HCT116 (cell line): ENCODE results near the gene GALNT17. TPM values are rescaled to one million over a fixed set of nuclear protein-coding genes. Genes with fewer than 3 reads are reported as not detected.

Experiments used
- ATAC-seq: fragments of 200-7000 bp; cut with Tn5 transposase; 2 replicates; pipeline ENCODE4 v1.9.1; 2020; ENCODE audit warnings: mild to moderate bottlenecking, moderate library complexity
- BruUV-seq: library from RNA; stranded (reverse); fragments of 400-500 nt; replicated peaks from 2 replicates; lab custom pipeline; 2021; lab: Mats Ljungman, UMichigan
- CTCF ChIA-PET: fragments of 300-600 bp; sonication (Branson Sonifier 250); formaldehyde crosslinking; loops from one replicate; lab custom pipeline; 2021; ENCODE audit warnings: antibody characterized with exemption; lab: Charles Lee
- POLR2A ChIA-PET: fragments of 300-600, 350-600 bp; sonication (Branson Sonifier 250); formaldehyde crosslinking; loops from one replicate; lab custom pipeline; 2021; ENCODE audit warnings: antibody characterized with exemption; lab: Charles Lee
- RAD21 ChIA-PET, 2 experiments: fragments of 300-600 bp; sonication (Branson Sonifier 250); formaldehyde crosslinking; loops; one replicate each; lab custom pipeline; 2023; ENCODE audit warnings: low total read pairs in 2 of 2; ENCODE audit not compliant: uncharacterized antibody in 2 of 2, unreplicated experiment in 2 of 2, low non-redundant PET in 1 of 2; lab: Charles Lee
- DNase-seq: peaks from one replicate; pipeline ENCODE4 v3.0.0-alpha.2; 2010; ENCODE audit warnings: low read depth, low spot score
- H2AFZ ChIP-seq: fragments of 200-600 bp; shearing (Covaris generic), sonication (generic); 2 replicates; pipeline ENCODE4 v1.6.1; 2017; ENCODE audit warnings: low read depth, mixed run types, mixed read lengths, antibody characterized with exemption, low read length; ENCODE audit not compliant: poor library complexity, severe bottlenecking
- H3K27ac ChIP-seq: 2 replicates; pipeline ENCODE4 v1.5.1; 2012; ENCODE audit warnings: low read depth, low read length
- H3K27me3 ChIP-seq: fragments of 200-600 bp; sonication (generic); 2 replicates; pipeline ENCODE4 v1.6.1; 2016; ENCODE audit warnings: mixed run types, low read length, mixed read lengths; ENCODE audit not compliant: insufficient read depth
- H3K36me3 ChIP-seq, 2 experiments: fragments of 200-500 bp in 1 of 2; fragments of 200-600 bp in 1 of 2; sonication (Bioruptor generic) in 1 of 2; sonication (generic) in 1 of 2; 2 replicates each; pipeline versions ENCODE4 v1.5.1 to v1.6.1; 2014 to 2016; ENCODE audit warnings: low read length in 2 of 2, inconsistent platforms in 1 of 2, mixed read lengths in 1 of 2, mixed run types in 1 of 2; ENCODE audit not compliant: insufficient read depth in 2 of 2, control insufficient read depth in 1 of 2
- H3K4me1 ChIP-seq, 2 experiments: fragments of 200-600 bp in 1 of 2; sonication (generic) in 1 of 2; 2 replicates each; pipeline versions ENCODE4 v1.5.1 to v1.6.1; 2012 to 2017; ENCODE audit warnings: low read length in 2 of 2, inconsistent platforms in 1 of 2, mild to moderate bottlenecking in 1 of 2, mixed read lengths in 1 of 2, mixed run types in 1 of 2, moderate library complexity in 1 of 2; ENCODE audit not compliant: insufficient read depth in 2 of 2, control insufficient read depth in 1 of 2
- H3K4me2 ChIP-seq: fragments of 200-600 bp; sonication (generic); 2 replicates; pipeline ENCODE4 v1.6.1; 2017; ENCODE audit warnings: mixed run types, low read length, mixed read lengths
- H3K4me3 ChIP-seq, 2 experiments: fragments of 200-600 bp in 1 of 2; sonication (generic) in 1 of 2; replicated peaks in 1 of 2; 2 replicates each; pipeline ENCODE4 v1.5.1; 2011 to 2016; ENCODE audit warnings: low read length in 2 of 2, control low read depth in 1 of 2, low read depth in 1 of 2, mild to moderate bottlenecking in 1 of 2, mixed read lengths in 1 of 2, mixed run types in 1 of 2
- H3K79me2 ChIP-seq: fragments of 200-600 bp; sonication (generic); 2 replicates; pipeline ENCODE4 v1.6.1; 2017; ENCODE audit warnings: mild to moderate bottlenecking, mixed run types, low read length, moderate library complexity, mixed read lengths; ENCODE audit not compliant: insufficient read depth
- H3K9ac ChIP-seq: fragments of 200-600 bp; sonication (generic); 2 replicates; pipeline ENCODE4 v1.6.1; 2016; ENCODE audit warnings: low read length, mixed read lengths
- H3K9me2 ChIP-seq: fragments of 200-600 bp; sonication (generic), shearing (Covaris generic); 2 replicates; pipeline ENCODE4 v1.6.1; 2017; ENCODE audit warnings: mixed run types, mild to moderate bottlenecking, moderate library complexity; ENCODE audit not compliant: insufficient read depth
- H3K9me3 ChIP-seq, 2 experiments: fragments of 200-500 bp in 1 of 2; fragments of 200-600 bp in 1 of 2; sonication (Bioruptor generic) in 1 of 2; sonication (generic) in 1 of 2; 2 replicates each; pipeline ENCODE4 v1.6.1; 2014 to 2017; ENCODE audit warnings: low read length in 2 of 2, mixed read lengths in 2 of 2, inconsistent platforms in 1 of 2, low read depth in 1 of 2, mild to moderate bottlenecking in 1 of 2, mixed run types in 1 of 2, moderate library complexity in 1 of 2; ENCODE audit not compliant: control insufficient read depth in 1 of 2, insufficient read depth in 1 of 2
- H4K20me1 ChIP-seq: fragments of 200-600 bp; sonication (generic), shearing (Covaris generic); 2 replicates; pipeline ENCODE4 v1.6.1; 2017; ENCODE audit warnings: mixed run types, mild to moderate bottlenecking, moderate library complexity; ENCODE audit not compliant: insufficient read depth
- EZH2phosphoT487 ChIP-seq: fragments of 200-600 bp; IDR thresholded peaks from 2 replicates; pipeline ENCODE4 v1.6.1; 2018; ENCODE audit warnings: antibody characterized with exemption, borderline replicate concordance
- FOSL1 ChIP-seq: IDR thresholded peaks from 2 replicates; pipeline ENCODE4 v1.6.1; 2012; ENCODE audit warnings: low read depth
- REST ChIP-seq: IDR thresholded peaks from 2 replicates; pipeline ENCODE4 v1.6.1; 2012; ENCODE audit warnings: low read depth
- ZFX ChIP-seq: fragments of 450-650 bp; IDR thresholded peaks from 2 replicates; pipeline ENCODE4 v1.6.1; 2017
- intact Hi-C: fragments of 100-400 bp; cut with micrococcal nuclease; formaldehyde crosslinking; loops from 2 replicates; pipeline ENCODE4 v1.10.0; 2022
- total RNA-seq: library from RNA; stranded (reverse); gene quantifications from one replicate; pipeline ENCODE4 v1.2.1, GENCODE V29; 2021; ENCODE audit not compliant: unreplicated experiment
- TF ChIP-seq, protein P1 (sequence below): IDR thresholded peaks from 2 replicates; pipeline ENCODE4 v1.6.1; 2012
- TF ChIP-seq, protein P2 (sequence below), 3 experiments: fragments of 200-600 bp in 1 of 3; sonication (generic) in 1 of 3; IDR thresholded peaks in 2 of 3; conservative IDR thresholded peaks in 1 of 3; 2 replicates each; pipeline ENCODE4 v1.5.1; 2012 to 2017; ENCODE audit warnings: low read depth in 2 of 3, low read length in 2 of 3, antibody characterized with exemption in 1 of 3, borderline replicate concordance in 1 of 3, control low read depth in 1 of 3, mild to moderate bottlenecking in 1 of 3, mixed read lengths in 1 of 3, mixed run types in 1 of 3, moderate library complexity in 1 of 3; ENCODE audit not compliant: insufficient read depth in 1 of 3

GALNT17 gene
- total RNA-seq, 1 experiment from 2014 or later: not detected

DNA sequence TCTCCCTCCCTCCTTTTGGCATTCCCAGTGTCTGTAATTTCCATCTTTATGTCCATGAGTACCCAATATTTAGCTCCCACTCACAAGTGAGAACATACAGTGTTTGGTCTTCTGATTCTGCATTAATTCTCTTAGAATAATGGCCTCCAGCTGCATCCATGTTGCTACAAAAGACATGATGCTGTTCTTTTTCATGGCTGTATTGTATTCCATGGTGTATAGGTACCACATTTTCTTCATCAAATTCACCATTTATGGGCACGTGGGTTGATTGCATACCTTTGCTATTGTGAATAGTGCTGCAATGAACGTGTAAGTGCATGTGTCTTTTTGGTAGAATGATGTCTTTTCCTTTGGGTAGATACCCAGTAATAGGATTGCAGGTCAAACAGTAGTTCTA lies 576.8 kb downstream of the GALNT17 start (continued):
- no peak for TF ChIP-seq REST
- TF ChIP-seq ZFX: no peak
- TF ChIP-seq, protein P1, sequence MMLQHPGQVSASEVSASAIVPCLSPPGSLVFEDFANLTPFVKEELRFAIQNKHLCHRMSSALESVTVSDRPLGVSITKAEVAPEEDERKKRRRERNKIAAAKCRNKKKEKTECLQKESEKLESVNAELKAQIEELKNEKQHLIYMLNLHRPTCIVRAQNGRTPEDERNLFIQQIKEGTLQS: no peak
- TF ChIP-seq FOSL1: no peak

DNA sequence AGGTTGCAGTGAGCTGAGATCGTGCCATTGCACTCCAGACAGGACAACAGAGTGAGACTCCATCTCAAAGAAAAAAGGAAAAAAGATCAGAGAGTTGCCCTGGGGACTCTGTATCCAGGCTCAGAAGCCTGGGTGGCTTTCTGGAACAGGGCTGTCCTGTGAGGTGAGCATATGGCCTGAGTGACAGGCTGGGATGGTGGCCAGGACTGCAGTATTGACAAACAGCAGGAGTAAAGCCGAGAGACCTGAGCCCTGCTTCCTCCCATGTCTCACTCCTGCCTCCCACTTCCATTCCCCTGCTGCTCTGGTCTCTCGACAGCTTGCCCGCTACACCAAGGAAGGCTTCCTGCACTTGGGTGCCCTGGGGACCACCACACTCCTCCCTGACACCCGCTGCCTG lies 578.5 kb downstream of the GALNT17 start:
- ChIA-PET RAD21 (no interaction called here), CTCF (no interaction called here), POLR2A (no interaction called here)
- Histone ChIP-seq H3K27ac (no peak overlapping the region), H3K4me1 (no peaks in the 10 kb centered on the region), H3K9me2 (no peaks in the 10 kb centered on the region), H3K4me2 (no peak overlapping the region), H3K36me3 (no peaks in the 10 kb centered on the region), H3K9ac (no peak overlapping the region), H3K79me2 (no peaks in the 10 kb centered on the region), H4K20me1 (no peaks in the 10 kb centered on the region), H3K4me3 (no peak overlapping the region), H3K27me3 (no peaks in the 10 kb centered on the region), H3K9me3 (peaks cover 4 to 6% of the 10 kb centered on the region in 2 experiments; a peak in 2 of 4 replicates), H2AFZ (no peak overlapping the region)
- intact Hi-C loops: no loop called here
- TF ChIP-seq, protein P2, sequence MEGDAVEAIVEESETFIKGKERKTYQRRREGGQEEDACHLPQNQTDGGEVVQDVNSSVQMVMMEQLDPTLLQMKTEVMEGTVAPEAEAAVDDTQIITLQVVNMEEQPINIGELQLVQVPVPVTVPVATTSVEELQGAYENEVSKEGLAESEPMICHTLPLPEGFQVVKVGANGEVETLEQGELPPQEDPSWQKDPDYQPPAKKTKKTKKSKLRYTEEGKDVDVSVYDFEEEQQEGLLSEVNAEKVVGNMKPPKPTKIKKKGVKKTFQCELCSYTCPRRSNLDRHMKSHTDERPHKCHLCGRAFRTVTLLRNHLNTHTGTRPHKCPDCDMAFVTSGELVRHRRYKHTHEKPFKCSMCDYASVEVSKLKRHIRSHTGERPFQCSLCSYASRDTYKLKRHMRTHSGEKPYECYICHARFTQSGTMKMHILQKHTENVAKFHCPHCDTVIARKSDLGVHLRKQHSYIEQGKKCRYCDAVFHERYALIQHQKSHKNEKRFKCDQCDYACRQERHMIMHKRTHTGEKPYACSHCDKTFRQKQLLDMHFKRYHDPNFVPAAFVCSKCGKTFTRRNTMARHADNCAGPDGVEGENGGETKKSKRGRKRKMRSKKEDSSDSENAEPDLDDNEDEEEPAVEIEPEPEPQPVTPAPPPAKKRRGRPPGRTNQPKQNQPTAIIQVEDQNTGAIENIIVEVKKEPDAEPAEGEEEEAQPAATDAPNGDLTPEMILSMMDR (IDR thresholded peaks at IDR 0.05 in 2 of 3, conservative IDR thresholded peaks at IDR 0.05 in 1 of 3; ENCODE audit: borderline replicate concordance in 1 of 3, insufficient read depth in 1 of 3, low read depth in 2 of 3, low read length in 2 of 3): no peak
- TF ChIP-seq EZH2phosphoT487 (no peak), FOSL1 (no peak)
- DNase-seq: no peak
- no peak for ATAC-seq
- no TSS peak for BruUV-seq
